MM.1S (cell line): ENCODE results near the gene ELMO3.

Source experiments
- CTCF ChIP-seq: fragments of 300-600 bp; sonication (generic); IDR thresholded peaks from 2 replicates; pipeline ENCODE4 v1.5.1; 2016; ENCODE audit warnings: antibody characterized with exemption, low read length, mixed read lengths
- EZH2 ChIP-seq: fragments of 300-600 bp; sonication (generic); optimal IDR thresholded peaks from 2 replicates; pipeline ENCODE3; 2017; ENCODE audit warnings: low read depth, mild to moderate bottlenecking, antibody characterized with exemption, low read length, mixed read lengths

DNA sequence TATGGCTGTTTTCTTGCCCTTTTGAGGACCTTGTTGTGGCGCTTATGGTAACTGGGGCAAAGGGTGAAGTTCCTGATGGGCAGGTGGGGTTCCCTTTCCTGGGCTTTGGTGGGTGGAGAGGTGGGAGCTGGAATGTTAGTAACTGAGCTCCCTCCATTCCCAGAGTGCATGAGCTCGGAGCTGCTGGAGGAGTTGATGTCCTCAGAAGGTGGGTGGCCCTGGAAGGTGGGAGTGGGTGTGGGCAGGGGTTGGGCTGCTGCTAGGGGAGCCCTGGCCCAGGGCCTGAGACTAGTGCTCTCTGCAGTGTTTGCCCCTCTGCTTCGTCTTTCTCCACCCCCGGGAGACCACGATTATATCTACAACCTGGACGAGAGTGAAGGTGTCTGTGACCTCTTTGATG lies 1.2 kb upstream of the ELMO3 start:
- no peak for TF ChIP-seq CTCF
- TF ChIP-seq EZH2 = no peak
